HUES48 (cell line): ENCODE measurements around the gene MTA3.

Source experiments
- H3K27ac ChIP-seq: one replicate; pipeline ENCODE4 v1.7.0; 2013; ENCODE audit warnings: low read depth, low read length, inconsistent platforms
- H3K27me3 ChIP-seq: 2 replicates; pipeline ENCODE4 v1.6.1; 2013; ENCODE audit warnings: mild to moderate bottlenecking, low read length; ENCODE audit not compliant: control insufficient read depth, insufficient read depth
- H3K36me3 ChIP-seq: 2 replicates; pipeline ENCODE4 v1.6.1; 2013; ENCODE audit warnings: low read length; ENCODE audit not compliant: control insufficient read depth, insufficient read depth
- H3K4me1 ChIP-seq: 2 replicates; pipeline ENCODE4 v1.6.1; 2013; ENCODE audit warnings: mild to moderate bottlenecking, low read length; ENCODE audit not compliant: control insufficient read depth, insufficient read depth
- H3K4me3 ChIP-seq: 2 replicates; pipeline ENCODE4 v1.5.1; 2013; ENCODE audit warnings: mild to moderate bottlenecking, low read depth, low read length
- H3K9ac ChIP-seq: 2 replicates; pipeline ENCODE4 v1.6.1; 2013; ENCODE audit warnings: mild to moderate bottlenecking, low read depth, low read length, moderate library complexity
- H3K9me3 ChIP-seq: 2 replicates; pipeline ENCODE4 v1.6.1; 2013; ENCODE audit warnings: low read length; ENCODE audit not compliant: control insufficient read depth, insufficient read depth

Gene MTA3

GRCh38 chr2:42568401-42569115 lies at the start of gene MTA3:
Gene MTA3 (plus strand): TSS chr2:42568632. CDS start chr2:42568746, 114 bp downstream.
- H3K4me3 ChIP-seq = peak within 1 kb of the TSS; percentile 89

GRCh38 chr2:42519624-42520023 lies 48.8 kb upstream of the MTA3 start:
- H3K4me3 ChIP-seq = no peak overlapping the region
- H3K27me3 ChIP-seq = no peaks in the 10 kb centered on the region
- H3K4me1 ChIP-seq = peaks cover 11% of the 10 kb centered on the region
- no peaks in the 10 kb centered on the region for H3K36me3 ChIP-seq
- no peak overlapping the region for H3K9ac ChIP-seq
- H3K27ac ChIP-seq = no peak overlapping the region
- no peaks in the 10 kb centered on the region for H3K9me3 ChIP-seq

More at GRCh38 chr2:42568401-42569115, at the start of gene MTA3:
- no peaks in the 10 kb centered on the region for H3K27me3 ChIP-seq
- H3K9me3 ChIP-seq = no peaks in the 10 kb centered on the region
- peaks cover 21% of the 10 kb centered on the region for H3K4me1 ChIP-seq
- H3K27ac ChIP-seq = peak within 1 kb of the TSS; percentile 93
- peak within 1 kb of the TSS; percentile 81 for H3K9ac ChIP-seq
- H3K36me3 ChIP-seq = peaks cover 34% of the 10 kb centered on the region

- Histone ChIP-seq H3K4me3 (no peak overlapping the region), H3K9me3 (no peaks in the 10 kb centered on the region), H3K9ac (no peak overlapping the region), H3K4me1 (peaks cover 11% of the 10 kb centered on the region), H3K27me3 (no peaks in the 10 kb centered on the region), H3K36me3 (no peaks in the 10 kb centered on the region), H3K27ac (no peak overlapping the region)
Measured at GRCh38 chr2:42522035-42522434, 46.4 kb upstream of the MTA3 start.

GRCh38 chr2:42523341-42523740 lies 45.1 kb upstream of the MTA3 start:
- peaks cover 11% of the 10 kb centered on the region for H3K4me1 ChIP-seq
- no peaks in the 10 kb centered on the region for H3K36me3 ChIP-seq
- no peak overlapping the region for H3K9ac ChIP-seq
- no peak overlapping the region for H3K27ac ChIP-seq
- H3K27me3 ChIP-seq = no peaks in the 10 kb centered on the region
- H3K9me3 ChIP-seq = no peaks in the 10 kb centered on the region
- H3K4me3 ChIP-seq = no peak overlapping the region

GRCh38 chr2:42532397-42532796 lies 36.0 kb upstream of the MTA3 start:
- Histone ChIP-seq H3K9ac (no peak overlapping the region), H3K9me3 (no peaks in the 10 kb centered on the region), H3K4me1 (peaks cover 11% of the 10 kb centered on the region; the same call in 1 of the 2 replicates), H3K36me3 (no peaks in the 10 kb centered on the region), H3K27ac (no peak overlapping the region), H3K4me3 (no peak overlapping the region), H3K27me3 (no peaks in the 10 kb centered on the region)

GRCh38 chr2:42537493-42537892 lies 30.9 kb upstream of the MTA3 start:
- H3K27me3 ChIP-seq = no peaks in the 10 kb centered on the region
- H3K9ac ChIP-seq = no peak overlapping the region
- H3K9me3 ChIP-seq = no peaks in the 10 kb centered on the region
- no peaks in the 10 kb centered on the region for H3K36me3 ChIP-seq
- peaks cover 10% of the 10 kb centered on the region; the same call in 1 of the 2 replicates for H3K4me1 ChIP-seq
- H3K4me3 ChIP-seq = no peak overlapping the region
- no peak overlapping the region for H3K27ac ChIP-seq

GRCh38 chr2:42542871-42543270 lies 25.6 kb upstream of the MTA3 start:
- Histone ChIP-seq H3K9me3 (no peaks in the 10 kb centered on the region), H3K4me3 (no peak overlapping the region), H3K27me3 (no peaks in the 10 kb centered on the region), H3K4me1 (peaks cover 44% of the 10 kb centered on the region), H3K27ac (no peak overlapping the region), H3K36me3 (no peaks in the 10 kb centered on the region), H3K9ac (no peak overlapping the region)

- Histone ChIP-seq H3K27me3 (no peaks in the 10 kb centered on the region), H3K9ac (peak overlapping the region; percentile 45), H3K9me3 (no peaks in the 10 kb centered on the region), H3K27ac (peak overlapping the region; percentile 98), H3K36me3 (no peaks in the 10 kb centered on the region), H3K4me3 (peak overlapping the region; percentile 15), H3K4me1 (peaks cover 45% of the 10 kb centered on the region)
Measured at GRCh38 chr2:42545023-42545721, 23.3 kb upstream of the MTA3 start.

- peak overlapping the region; percentile 98 for H3K27ac ChIP-seq
- no peaks in the 10 kb centered on the region for H3K9me3 ChIP-seq
- no peaks in the 10 kb centered on the region for H3K36me3 ChIP-seq
- peak overlapping the region; percentile 36 for H3K4me3 ChIP-seq
- H3K4me1 ChIP-seq = peaks cover 45% of the 10 kb centered on the region
- H3K9ac ChIP-seq = peak overlapping the region; percentile 45
- no peaks in the 10 kb centered on the region for H3K27me3 ChIP-seq
Measured at GRCh38 chr2:42545841-42546390, 22.5 kb upstream of the MTA3 start.

- H3K36me3 ChIP-seq = no peaks in the 10 kb centered on the region
- H3K4me1 ChIP-seq = peaks cover 44% of the 10 kb centered on the region
- peak overlapping the region; percentile 42; the same call in 1 of the 2 replicates for H3K9ac ChIP-seq
- peak overlapping the region; percentile 98 for H3K27ac ChIP-seq
- H3K4me3 ChIP-seq = no peak overlapping the region
- no peaks in the 10 kb centered on the region for H3K27me3 ChIP-seq
- H3K9me3 ChIP-seq = no peaks in the 10 kb centered on the region
Measured at GRCh38 chr2:42547014-42547413, 21.4 kb upstream of the MTA3 start.
